GM20431 (cell line): Measurements from ENCODE around the gene GREM2.

Source experiments
- in situ Hi-C: fragments of 300-500 bp; cut with MseI, MboI; formaldehyde crosslinking; loops from one replicate; pipeline ENCODE4 v1.15.0; 2020; ENCODE audit warnings: low sequenced_read_pairs; ENCODE audit not compliant: unreplicated experiment

The GREM2 gene

DNA sequence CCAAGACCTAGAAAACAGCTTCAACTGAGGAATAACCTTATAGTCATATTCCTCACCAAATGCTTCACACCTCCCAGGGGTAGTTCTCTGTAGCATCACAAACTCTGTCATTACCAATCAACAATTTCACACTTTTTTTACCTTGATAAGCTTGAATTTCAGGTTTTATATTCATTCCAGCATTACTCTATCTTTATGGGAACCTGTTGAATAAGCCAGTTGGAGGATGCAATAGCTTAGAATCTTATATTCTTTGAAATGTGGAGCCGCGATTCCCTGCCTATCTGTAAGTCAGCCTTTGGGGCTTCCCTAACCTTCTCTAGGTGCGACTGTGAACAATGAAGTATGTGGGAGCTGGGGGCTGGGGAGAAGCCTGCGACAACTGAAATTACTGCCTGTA lies 145.4 kb downstream of the GREM2 start:
- in situ Hi-C loops: no loop called here

DNA sequence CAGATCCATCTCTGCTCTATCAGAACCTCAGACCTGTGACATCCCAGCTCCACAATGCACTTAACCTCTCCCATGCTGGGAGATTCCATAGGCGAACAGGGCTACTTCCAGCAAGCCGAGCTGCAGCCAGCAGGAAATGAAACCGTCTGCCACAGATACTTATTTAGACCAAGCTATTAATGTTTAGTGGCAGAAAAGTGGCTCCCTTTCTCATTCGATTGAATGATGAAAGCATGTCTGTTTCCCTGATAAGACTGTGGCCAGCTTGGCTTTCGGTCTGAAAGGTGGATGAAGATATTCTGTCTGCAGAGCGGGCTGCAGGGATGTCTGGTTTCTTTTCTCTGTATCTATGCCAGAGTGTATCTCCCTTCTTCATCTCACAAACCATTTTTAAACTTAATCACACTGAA lies 146.4 kb downstream of the GREM2 start:
- in situ Hi-C loops: no loop called here

DNA sequence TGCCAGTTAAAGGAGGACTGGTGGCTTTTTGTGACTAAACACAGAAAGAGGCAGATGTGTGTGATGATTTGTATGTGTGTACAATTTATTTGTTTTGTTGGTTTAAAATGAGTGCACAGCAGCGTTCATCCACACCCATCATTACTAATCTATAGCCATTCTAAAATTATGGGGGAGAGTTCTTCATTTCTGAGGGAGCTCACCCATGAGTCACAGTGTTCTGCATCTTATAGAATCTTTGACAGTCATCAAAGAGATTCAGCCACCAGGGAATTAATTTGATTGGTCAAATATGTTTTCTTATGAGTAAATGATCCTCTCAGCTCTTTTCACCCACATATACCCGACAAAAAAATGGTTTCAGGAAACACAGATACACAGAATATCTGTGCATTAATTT lies 147.9 kb downstream of the GREM2 start:
- in situ Hi-C loops: no loop called here

DNA sequence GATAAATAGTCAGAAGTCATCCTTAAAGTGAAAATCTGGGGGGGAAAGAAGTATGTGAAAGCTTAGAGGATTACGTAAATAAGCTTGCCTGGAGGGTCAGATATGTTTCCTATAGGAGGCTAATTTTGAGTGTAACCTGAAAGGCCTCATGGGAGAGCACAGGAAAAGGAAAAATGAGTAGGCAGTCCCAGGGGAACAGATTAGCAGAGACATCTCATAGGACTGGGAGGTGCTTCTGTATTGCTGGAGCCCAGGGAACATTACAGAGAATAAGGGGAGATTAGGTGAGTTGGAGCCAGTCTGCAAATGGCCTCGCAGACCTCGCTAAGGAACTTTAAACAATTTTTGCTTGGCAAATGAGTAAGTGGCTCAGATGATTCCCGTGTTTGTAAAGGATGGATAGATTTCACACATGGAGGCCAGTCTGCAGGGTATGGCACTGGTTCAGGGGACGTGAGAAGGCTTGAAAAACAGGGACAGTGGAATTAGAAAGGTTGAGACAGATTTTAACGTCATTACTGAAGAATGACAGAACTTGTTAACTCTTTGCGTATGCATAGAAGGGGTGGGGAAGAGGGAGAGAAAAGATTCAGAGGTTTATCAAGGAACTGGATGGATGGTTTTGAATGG lies 149.1 kb downstream of the GREM2 start:
- in situ Hi-C loops: no loop called here

DNA sequence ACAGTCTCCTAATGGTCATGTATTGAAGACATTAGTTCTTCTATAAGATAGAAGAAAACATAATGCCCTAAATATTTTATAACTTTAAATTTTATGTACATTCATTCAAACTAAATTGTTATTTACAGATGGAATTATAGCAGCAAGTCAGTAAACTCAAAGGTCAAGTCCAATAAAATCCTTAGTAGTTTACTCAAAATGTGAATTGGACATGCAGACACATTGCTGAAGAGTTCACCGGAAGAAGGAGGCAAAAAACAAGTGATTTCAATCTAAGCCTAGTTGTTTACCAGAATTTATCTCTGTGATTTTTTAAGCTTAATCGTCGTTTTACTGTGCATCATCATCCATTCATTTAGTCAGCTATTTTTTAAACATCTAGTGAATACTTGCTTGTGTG lies 149.7 kb downstream of the GREM2 start:
- in situ Hi-C loops: no loop called here

DNA sequence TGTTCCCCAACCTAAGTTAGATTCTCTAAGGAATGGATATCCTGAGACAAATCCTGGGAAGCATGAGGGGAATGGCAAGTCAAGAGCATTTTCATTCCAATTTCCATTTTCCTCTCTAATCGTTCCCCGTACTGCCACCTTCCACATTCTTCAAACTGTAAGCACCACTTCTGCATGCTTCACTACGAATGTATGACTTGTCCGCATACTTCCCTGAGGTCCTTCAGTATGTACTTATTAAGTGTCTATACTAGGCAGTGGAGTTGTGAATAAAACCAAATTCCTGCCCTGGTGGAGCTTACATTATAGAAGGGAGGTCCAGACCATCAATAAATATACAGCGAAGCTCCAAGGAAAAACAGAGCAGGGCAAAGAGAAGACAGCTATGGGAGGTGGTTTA lies 154.8 kb downstream of the GREM2 start:
- in situ Hi-C loops: no loop called here

DNA sequence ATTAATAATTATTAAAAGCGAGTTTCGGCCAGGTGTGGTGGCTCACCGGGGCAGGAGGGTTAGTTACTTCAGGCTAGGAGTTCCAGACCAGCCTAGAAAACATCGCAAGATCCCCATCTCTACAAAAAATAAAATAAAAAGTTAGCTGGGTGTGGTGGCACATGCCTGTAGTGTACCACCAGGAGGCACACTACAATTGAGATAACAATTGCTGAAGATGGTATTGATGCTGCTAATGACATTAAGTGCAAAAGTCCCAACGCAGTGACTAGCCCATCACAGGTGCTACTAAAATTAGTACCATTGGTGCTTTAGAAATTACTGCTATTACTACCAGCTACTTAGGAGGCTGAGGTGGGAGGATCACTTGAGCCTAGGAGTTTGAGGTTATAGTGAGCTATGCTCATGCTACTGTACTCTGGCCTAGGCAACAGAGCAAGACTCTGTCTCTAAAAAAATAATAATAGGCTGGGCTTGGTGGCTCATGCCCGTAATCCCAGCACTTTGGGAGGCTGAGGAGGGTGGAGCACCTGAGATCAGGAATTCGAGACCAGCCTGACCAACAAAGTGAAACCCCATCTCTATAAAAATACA lies 156.6 kb downstream of the GREM2 start:
- in situ Hi-C loops: no loop called here

DNA sequence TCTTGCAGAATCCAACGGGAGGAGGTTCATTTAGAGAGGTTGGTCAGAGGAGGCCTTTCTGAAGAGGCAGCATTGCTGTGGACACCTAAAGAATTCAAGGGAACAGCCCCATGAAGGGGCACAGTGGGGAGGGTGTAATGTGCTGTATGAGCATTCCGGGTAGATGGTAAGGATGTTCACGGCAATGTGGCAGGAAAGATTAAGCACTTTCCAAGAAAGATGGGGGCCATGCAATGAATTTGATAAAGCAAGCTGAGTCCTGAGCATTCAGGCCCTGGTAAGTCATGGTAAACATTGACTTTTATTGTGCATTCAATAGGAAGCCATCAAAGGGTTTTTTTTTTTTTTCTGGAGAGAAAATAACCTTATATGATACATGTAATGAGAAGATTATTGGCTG lies 166.6 kb downstream of the GREM2 start:
- in situ Hi-C loops: no loop called here

DNA sequence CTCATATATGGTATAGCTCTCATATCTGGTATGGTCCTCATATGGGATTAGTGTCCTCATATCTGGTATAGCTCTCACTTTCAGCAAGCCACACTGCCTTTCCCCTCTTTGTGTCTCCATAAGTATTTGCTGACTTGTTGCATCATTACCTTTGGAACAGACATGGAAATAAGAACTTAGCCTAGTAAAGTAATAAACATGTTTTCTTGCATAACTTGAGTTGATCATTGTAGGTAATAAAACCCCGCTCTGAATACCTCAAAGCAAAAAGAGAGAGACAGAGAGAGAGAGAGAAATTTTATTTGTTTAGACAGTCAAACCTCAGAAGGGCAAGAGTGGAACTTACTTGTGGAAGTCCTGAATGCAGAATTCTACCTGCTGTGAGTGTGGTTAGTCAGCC lies 170.3 kb downstream of the GREM2 start:
- in situ Hi-C loops: no loop called here
